Liver (tissue), 9 donors: ENCODE results near the gene TMEM150A. TPM values are rescaled to one million over a fixed set of nuclear protein-coding genes. Genes with fewer than 3 reads are reported as not detected.

Experiments
- DNase-seq: peaks from one replicate; pipeline ENCODE4 v3.0.0-alpha.2; 2017; ENCODE audit warnings: low spot score
- H3K27ac ChIP-seq, 2 donors: one replicate each; pipeline ENCODE4 v1.7.0; 2013; ENCODE audit warnings: inconsistent platforms in 2 of 2, low read length in 2 of 2, control low read depth in 1 of 2, low read depth in 1 of 2, mild to moderate bottlenecking in 1 of 2
- H3K27me3 ChIP-seq, 4 donors: one replicate each; pipeline versions ENCODE4 v1.6.1 to v1.7.0; 2013; ENCODE audit warnings: low read length in 3 of 4, inconsistent platforms in 1 of 4, mild to moderate bottlenecking in 1 of 4, moderate library complexity in 1 of 4; ENCODE audit not compliant: control insufficient read depth in 4 of 4, insufficient read depth in 4 of 4
- H3K36me3 ChIP-seq, 4 donors: one replicate each; pipeline versions ENCODE4 v1.6.1 to v1.7.0; 2013; ENCODE audit warnings: low read length in 3 of 4, mild to moderate bottlenecking in 3 of 4, low read depth in 1 of 4, moderate library complexity in 1 of 4; ENCODE audit not compliant: control insufficient read depth in 4 of 4, insufficient read depth in 3 of 4
- H3K4me1 ChIP-seq, 4 donors: one replicate each; pipeline versions ENCODE4 v1.6.1 to v1.7.0; 2013; ENCODE audit warnings: low read length in 3 of 4, mild to moderate bottlenecking in 3 of 4, moderate library complexity in 1 of 4; ENCODE audit not compliant: control insufficient read depth in 4 of 4, insufficient read depth in 4 of 4
- H3K4me3 ChIP-seq, 3 donors: one replicate each; pipeline versions ENCODE4 v1.6.1 to v1.7.0; 2013; ENCODE audit warnings: low read length in 3 of 3, control low read depth in 1 of 3, low read depth in 1 of 3, mild to moderate bottlenecking in 1 of 3
- H3K9ac ChIP-seq, 2 donors: one replicate each; pipeline ENCODE4 v1.7.0; 2013; ENCODE audit warnings: low read length in 2 of 2, mild to moderate bottlenecking in 2 of 2, moderate library complexity in 2 of 2, control low read depth in 1 of 2, low read depth in 1 of 2
- H3K9me3 ChIP-seq, 4 donors: one replicate each; pipeline versions ENCODE4 v1.6.1 to v1.7.0; 2013; ENCODE audit warnings: low read length in 3 of 4; ENCODE audit not compliant: control insufficient read depth in 4 of 4
- EGR1 ChIP-seq, 2 donors: IDR thresholded peaks; 2 replicates each; pipeline ENCODE4 v1.6.1; 2016 to 2018; ENCODE audit warnings: antibody characterized with exemption in 2 of 2, low read depth in 2 of 2
- FOXA1 ChIP-seq: IDR thresholded peaks from 2 replicates; pipeline ENCODE4 v1.6.1; 2016; ENCODE audit warnings: antibody characterized with exemption
- FOXA2 ChIP-seq: IDR thresholded peaks from 2 replicates; pipeline ENCODE4 v1.6.1; 2016; ENCODE audit warnings: antibody characterized with exemption
- GABPA ChIP-seq, 2 donors: IDR thresholded peaks in 1 of 2; conservative IDR thresholded peaks in 1 of 2; 2 replicates each; pipeline ENCODE4 v1.6.1; 2016; ENCODE audit warnings: antibody characterized with exemption in 2 of 2, mild to moderate bottlenecking in 1 of 2, moderate library complexity in 1 of 2
- HNF4A ChIP-seq, 2 donors: conservative IDR thresholded peaks; 2 replicates each; pipeline ENCODE4 v1.6.1; 2016; ENCODE audit warnings: antibody characterized with exemption in 2 of 2, mild to moderate bottlenecking in 2 of 2
- HNF4G ChIP-seq: IDR thresholded peaks from 2 replicates; pipeline ENCODE4 v1.6.1; 2016; ENCODE audit warnings: antibody characterized with exemption
- JUND ChIP-seq, 2 donors: IDR thresholded peaks; 2 replicates each; pipeline ENCODE4 v1.6.1; 2016; ENCODE audit warnings: antibody characterized with exemption in 2 of 2
- NR2F2 ChIP-seq: IDR thresholded peaks from 2 replicates; pipeline ENCODE4 v1.6.1; 2016; ENCODE audit warnings: antibody characterized with exemption
- RAD21 ChIP-seq, 2 donors: IDR thresholded peaks; 2 replicates each; pipeline ENCODE4 v1.6.1; 2016; ENCODE audit warnings: antibody characterized with exemption in 2 of 2, mild to moderate bottlenecking in 2 of 2
- RXRA ChIP-seq, 2 donors: IDR thresholded peaks; 2 replicates each; pipeline ENCODE4 v1.6.1; 2017 to 2018; ENCODE audit warnings: antibody characterized with exemption in 2 of 2, mild to moderate bottlenecking in 1 of 2
- SP1 ChIP-seq: IDR thresholded peaks from 2 replicates; pipeline ENCODE4 v1.6.1; 2018; ENCODE audit warnings: antibody characterized with exemption, mild to moderate bottlenecking
- TAF1 ChIP-seq: conservative IDR thresholded peaks from 2 replicates; pipeline ENCODE4 v1.6.1; 2016; ENCODE audit warnings: antibody characterized with exemption, mild to moderate bottlenecking
- YY1 ChIP-seq: IDR thresholded peaks from 2 replicates; pipeline ENCODE4 v1.6.1; 2016; ENCODE audit warnings: antibody characterized with exemption, mild to moderate bottlenecking
- WGBS: extraction: QIAGEN DNeasy Blood & Tissue Kit; methylation state at CpG from one replicate; pipeline ENCODE4 v1.1.7; 2013; 5-methylcytosine and 5-hydroxymethylcytosine counted together
- polyA plus RNA-seq, 2 donors: library from polyadenylated mRNA; stranded (reverse) in 1 of 2; unstranded in 1 of 2; fragments of 200-250 nt in 1 of 2; fragments of >200 nt in 1 of 2; fragmentation: Nextera tagmentation in 1 of 2; extraction: Ambion mirVana in 1 of 2; gene quantifications; one replicate each; pipeline versions ENCODE4 v1.2.1 to v1.2.3, GENCODE V29; 2013 to 2015
- total RNA-seq, 2 donors: library from RNA; depleted of rRNA; stranded (reverse); fragments of >200 nt; gene quantifications; one replicate each; pipeline ENCODE4 v1.2.3, GENCODE V29; 2014
- TF ChIP-seq, protein P1 (sequence below): IDR thresholded peaks from 2 replicates; pipeline ENCODE4 v1.6.1; 2016; ENCODE audit warnings: antibody characterized with exemption
- TF ChIP-seq, protein P2 (sequence below): IDR thresholded peaks from 2 replicates; pipeline ENCODE4 v1.6.1; 2016; ENCODE audit warnings: antibody characterized with exemption
- TF ChIP-seq, protein P3 (sequence below): IDR thresholded peaks from 2 replicates; pipeline ENCODE4 v1.6.1; 2016; ENCODE audit warnings: antibody characterized with exemption
- TF ChIP-seq, protein P4 (sequence below): fragments of 150-350 bp; IDR thresholded peaks from 2 replicates; pipeline ENCODE4 v1.5.1; 2017; ENCODE audit warnings: improper control_type of control experiment, low read depth, low read length; ENCODE audit not compliant: missing input control
- TF ChIP-seq, protein P5 (sequence below): IDR thresholded peaks from 2 replicates; pipeline ENCODE4 v1.6.1; 2016; ENCODE audit warnings: antibody characterized with exemption, mild to moderate bottlenecking
- donor health status: healthy.
- donor health status: healthy.
- donor health status: healthy.
- donor health status: healthy.
- donor health status: healthy.

Gene TMEM150A
- total and polyA plus RNA-seq, 4 donors = 13.1 to 32.5 (median 24.6) TPM

DNA sequence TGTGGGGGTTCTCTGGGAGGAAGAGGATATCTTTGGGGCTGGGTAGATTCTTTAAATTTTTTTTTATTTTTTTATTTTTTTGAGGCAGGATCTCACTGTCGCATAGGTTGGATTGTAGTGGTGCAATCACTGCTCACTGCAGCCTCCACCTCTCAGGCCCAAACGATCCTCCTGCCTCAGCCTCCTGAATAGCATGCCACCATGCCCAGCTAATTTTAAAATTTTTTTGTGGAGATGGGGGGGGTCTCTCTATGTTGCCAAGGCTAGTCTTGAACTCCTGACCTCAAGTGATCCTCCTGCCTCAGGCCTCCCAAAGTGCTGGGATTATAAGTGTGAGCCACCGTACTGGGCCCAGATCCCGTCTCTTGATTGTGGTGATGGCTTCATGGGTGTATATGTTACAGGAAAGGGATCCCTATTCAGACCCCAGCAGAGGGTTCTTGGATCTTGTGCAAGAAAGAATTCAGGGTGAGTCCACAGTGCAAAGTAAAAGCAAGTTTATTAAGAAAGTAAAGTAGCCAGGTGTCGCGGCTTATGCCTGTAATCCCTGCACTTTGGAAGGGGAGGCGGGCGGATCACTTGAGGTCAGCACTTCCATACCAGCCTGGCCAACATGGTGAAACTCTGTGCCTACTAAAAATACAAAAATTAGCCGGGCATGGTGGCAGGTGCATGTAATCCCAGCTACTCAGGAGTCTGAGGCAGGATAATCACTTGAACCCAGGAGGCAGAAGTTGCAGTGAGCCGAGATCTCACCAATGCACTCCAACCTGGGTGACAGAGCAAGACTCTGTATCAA, 11.4 kb upstream of the TMEM150A start:
- Histone ChIP-seq H3K9ac (no peak overlapping the region), H3K4me1 (peaks cover 0 to 36% (median 24%) of the 10 kb centered on the region in 4 donors), H3K4me3 (no peak overlapping the region), H3K27ac (no peak overlapping the region), H3K27me3 (no peaks in the 10 kb centered on the region), H3K9me3 (no peaks in the 10 kb centered on the region), H3K36me3 (peaks cover 0 to 4% (median 2%) of the 10 kb centered on the region in 4 donors)
- TF ChIP-seq, protein P1, sequence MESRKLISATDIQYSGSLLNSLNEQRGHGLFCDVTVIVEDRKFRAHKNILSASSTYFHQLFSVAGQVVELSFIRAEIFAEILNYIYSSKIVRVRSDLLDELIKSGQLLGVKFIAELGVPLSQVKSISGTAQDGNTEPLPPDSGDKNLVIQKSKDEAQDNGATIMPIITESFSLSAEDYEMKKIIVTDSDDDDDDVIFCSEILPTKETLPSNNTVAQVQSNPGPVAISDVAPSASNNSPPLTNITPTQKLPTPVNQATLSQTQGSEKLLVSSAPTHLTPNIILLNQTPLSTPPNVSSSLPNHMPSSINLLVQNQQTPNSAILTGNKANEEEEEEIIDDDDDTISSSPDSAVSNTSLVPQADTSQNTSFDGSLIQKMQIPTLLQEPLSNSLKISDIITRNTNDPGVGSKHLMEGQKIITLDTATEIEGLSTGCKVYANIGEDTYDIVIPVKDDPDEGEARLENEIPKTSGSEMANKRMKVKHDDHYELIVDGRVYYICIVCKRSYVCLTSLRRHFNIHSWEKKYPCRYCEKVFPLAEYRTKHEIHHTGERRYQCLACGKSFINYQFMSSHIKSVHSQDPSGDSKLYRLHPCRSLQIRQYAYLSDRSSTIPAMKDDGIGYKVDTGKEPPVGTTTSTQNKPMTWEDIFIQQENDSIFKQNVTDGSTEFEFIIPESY = no peak
- no peak for TF ChIP-seq YY1
- no peak for TF ChIP-seq FOXA2
- no peak for TF ChIP-seq EGR1 (IDR thresholded peaks at IDR 0.05; ENCODE audit: low read depth in 2 of 2)
- TF ChIP-seq HNF4A (conservative IDR thresholded peaks at IDR 0.05) = no peak
- TF ChIP-seq JUND (IDR thresholded peaks at IDR 0.05) = no peak
- no peak for TF ChIP-seq RXRA (IDR thresholded peaks at IDR 0.05)
- TF ChIP-seq, protein P2, sequence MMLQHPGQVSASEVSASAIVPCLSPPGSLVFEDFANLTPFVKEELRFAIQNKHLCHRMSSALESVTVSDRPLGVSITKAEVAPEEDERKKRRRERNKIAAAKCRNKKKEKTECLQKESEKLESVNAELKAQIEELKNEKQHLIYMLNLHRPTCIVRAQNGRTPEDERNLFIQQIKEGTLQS = no peak
- TF ChIP-seq, protein P3, sequence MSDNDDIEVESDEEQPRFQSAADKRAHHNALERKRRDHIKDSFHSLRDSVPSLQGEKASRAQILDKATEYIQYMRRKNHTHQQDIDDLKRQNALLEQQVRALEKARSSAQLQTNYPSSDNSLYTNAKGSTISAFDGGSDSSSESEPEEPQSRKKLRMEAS = no peak
- TF ChIP-seq SP1 = no peak
- no peak for TF ChIP-seq RAD21 (IDR thresholded peaks at IDR 0.05)
- TF ChIP-seq, protein P4, sequence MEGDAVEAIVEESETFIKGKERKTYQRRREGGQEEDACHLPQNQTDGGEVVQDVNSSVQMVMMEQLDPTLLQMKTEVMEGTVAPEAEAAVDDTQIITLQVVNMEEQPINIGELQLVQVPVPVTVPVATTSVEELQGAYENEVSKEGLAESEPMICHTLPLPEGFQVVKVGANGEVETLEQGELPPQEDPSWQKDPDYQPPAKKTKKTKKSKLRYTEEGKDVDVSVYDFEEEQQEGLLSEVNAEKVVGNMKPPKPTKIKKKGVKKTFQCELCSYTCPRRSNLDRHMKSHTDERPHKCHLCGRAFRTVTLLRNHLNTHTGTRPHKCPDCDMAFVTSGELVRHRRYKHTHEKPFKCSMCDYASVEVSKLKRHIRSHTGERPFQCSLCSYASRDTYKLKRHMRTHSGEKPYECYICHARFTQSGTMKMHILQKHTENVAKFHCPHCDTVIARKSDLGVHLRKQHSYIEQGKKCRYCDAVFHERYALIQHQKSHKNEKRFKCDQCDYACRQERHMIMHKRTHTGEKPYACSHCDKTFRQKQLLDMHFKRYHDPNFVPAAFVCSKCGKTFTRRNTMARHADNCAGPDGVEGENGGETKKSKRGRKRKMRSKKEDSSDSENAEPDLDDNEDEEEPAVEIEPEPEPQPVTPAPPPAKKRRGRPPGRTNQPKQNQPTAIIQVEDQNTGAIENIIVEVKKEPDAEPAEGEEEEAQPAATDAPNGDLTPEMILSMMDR = no peak
- no peak for TF ChIP-seq HNF4G
- TF ChIP-seq FOXA1 = no peak
- TF ChIP-seq, protein P5, sequence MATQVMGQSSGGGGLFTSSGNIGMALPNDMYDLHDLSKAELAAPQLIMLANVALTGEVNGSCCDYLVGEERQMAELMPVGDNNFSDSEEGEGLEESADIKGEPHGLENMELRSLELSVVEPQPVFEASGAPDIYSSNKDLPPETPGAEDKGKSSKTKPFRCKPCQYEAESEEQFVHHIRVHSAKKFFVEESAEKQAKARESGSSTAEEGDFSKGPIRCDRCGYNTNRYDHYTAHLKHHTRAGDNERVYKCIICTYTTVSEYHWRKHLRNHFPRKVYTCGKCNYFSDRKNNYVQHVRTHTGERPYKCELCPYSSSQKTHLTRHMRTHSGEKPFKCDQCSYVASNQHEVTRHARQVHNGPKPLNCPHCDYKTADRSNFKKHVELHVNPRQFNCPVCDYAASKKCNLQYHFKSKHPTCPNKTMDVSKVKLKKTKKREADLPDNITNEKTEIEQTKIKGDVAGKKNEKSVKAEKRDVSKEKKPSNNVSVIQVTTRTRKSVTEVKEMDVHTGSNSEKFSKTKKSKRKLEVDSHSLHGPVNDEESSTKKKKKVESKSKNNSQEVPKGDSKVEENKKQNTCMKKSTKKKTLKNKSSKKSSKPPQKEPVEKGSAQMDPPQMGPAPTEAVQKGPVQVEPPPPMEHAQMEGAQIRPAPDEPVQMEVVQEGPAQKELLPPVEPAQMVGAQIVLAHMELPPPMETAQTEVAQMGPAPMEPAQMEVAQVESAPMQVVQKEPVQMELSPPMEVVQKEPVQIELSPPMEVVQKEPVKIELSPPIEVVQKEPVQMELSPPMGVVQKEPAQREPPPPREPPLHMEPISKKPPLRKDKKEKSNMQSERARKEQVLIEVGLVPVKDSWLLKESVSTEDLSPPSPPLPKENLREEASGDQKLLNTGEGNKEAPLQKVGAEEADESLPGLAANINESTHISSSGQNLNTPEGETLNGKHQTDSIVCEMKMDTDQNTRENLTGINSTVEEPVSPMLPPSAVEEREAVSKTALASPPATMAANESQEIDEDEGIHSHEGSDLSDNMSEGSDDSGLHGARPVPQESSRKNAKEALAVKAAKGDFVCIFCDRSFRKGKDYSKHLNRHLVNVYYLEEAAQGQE = no peak
- TF ChIP-seq NR2F2 = no peak
- no peak for TF ChIP-seq GABPA (IDR thresholded peaks at IDR 0.05 in 1 of 2, conservative IDR thresholded peaks at IDR 0.05 in 1 of 2)
- TF ChIP-seq TAF1 = no peak
- 85% methylated on average over 10 of the region's 10 CpGs for WGBS
- no peak for DNase-seq
